HEK293 (cell line): ENCODE results near the gene PCAT6.

Experiments used
- HOXD13 ChIP-seq: sonication (generic); formaldehyde crosslinking; IDR thresholded peaks from 2 replicates; pipeline ENCODE4 v1.8.0; 2022; ENCODE audit warnings: missing genetic modification reagents, borderline replicate concordance
- KLF1 ChIP-seq: fragments of 450-650 bp; formaldehyde crosslinking; IDR thresholded peaks from 2 replicates; pipeline ENCODE4 v1.5.1; 2016; ENCODE audit warnings: missing biosample characterization, missing genetic modification characterization
- KLF9 ChIP-seq: fragments of 450-650 bp; formaldehyde crosslinking; IDR thresholded peaks from 2 replicates; pipeline ENCODE4 v1.5.1; 2016; ENCODE audit warnings: missing biosample characterization, missing genetic modification characterization, low read depth
- OVOL3 ChIP-seq: fragments of 450-650 bp; formaldehyde crosslinking; IDR thresholded peaks from 2 replicates; pipeline ENCODE4 v1.5.1; 2016; ENCODE audit warnings: missing biosample characterization, missing genetic modification characterization
- PRDM1 ChIP-seq: fragments of 450-650 bp; formaldehyde crosslinking; IDR thresholded peaks from 2 replicates; pipeline ENCODE4; 2016; ENCODE audit warnings: missing biosample characterization, missing genetic modification characterization
- PRDM10 ChIP-seq: fragments of 450-650 bp; formaldehyde crosslinking; IDR thresholded peaks from 2 replicates; pipeline ENCODE4 v1.5.1; 2016; ENCODE audit warnings: missing biosample characterization, missing genetic modification characterization
- SETDB1 ChIP-seq: IDR thresholded peaks from one replicate; pipeline ENCODE4 v1.6.1; 2017; ENCODE audit warnings: mild to moderate bottlenecking, low read length, moderate library complexity, mixed read lengths; ENCODE audit not compliant: insufficient read length
- ZBTB26 ChIP-seq: fragments of 450-650 bp; formaldehyde crosslinking; optimal IDR thresholded peaks from 2 replicates; pipeline ENCODE3; 2016; ENCODE audit warnings: missing biosample characterization, mild to moderate bottlenecking, missing genetic modification characterization
- ZFP37 ChIP-seq: fragments of 450-650 bp; formaldehyde crosslinking; IDR thresholded peaks from 2 replicates; pipeline ENCODE4 v1.5.1; 2016; ENCODE audit warnings: missing biosample characterization, missing genetic modification characterization
- ZIC2 ChIP-seq: fragments of 450-650 bp; formaldehyde crosslinking; IDR thresholded peaks from 2 replicates; pipeline ENCODE4 v1.5.1; 2016; ENCODE audit warnings: missing biosample characterization, missing genetic modification characterization
- ZNF169 ChIP-seq: fragments of 450-650 bp; formaldehyde crosslinking; IDR thresholded peaks from 2 replicates; pipeline ENCODE4 v1.5.1; 2016; ENCODE audit warnings: missing biosample characterization, missing genetic modification characterization
- ZNF23 ChIP-seq: fragments of 450-650 bp; formaldehyde crosslinking; IDR thresholded peaks from 2 replicates; pipeline ENCODE4 v1.5.1; 2016; ENCODE audit warnings: missing biosample characterization, missing genetic modification characterization, borderline replicate concordance
- ZNF24 ChIP-seq: fragments of 450-650 bp; formaldehyde crosslinking; IDR thresholded peaks from 2 replicates; pipeline ENCODE4 v1.5.1; 2016; ENCODE audit warnings: missing biosample characterization, missing genetic modification characterization
- ZNF26 ChIP-seq: fragments of 450-650 bp; formaldehyde crosslinking; IDR thresholded peaks from 2 replicates; pipeline ENCODE4 v1.5.1; 2016; ENCODE audit warnings: missing biosample characterization, missing genetic modification characterization
- ZNF280D ChIP-seq: fragments of 450-650 bp; formaldehyde crosslinking; IDR thresholded peaks from 2 replicates; pipeline ENCODE4 v1.5.1; 2016; ENCODE audit warnings: missing biosample characterization, missing genetic modification characterization
- ZNF302 ChIP-seq: fragments of 450-650 bp; formaldehyde crosslinking; IDR thresholded peaks from 2 replicates; pipeline ENCODE4 v1.5.1; 2016; ENCODE audit warnings: missing biosample characterization, missing genetic modification characterization, low read depth
- ZNF311 ChIP-seq: fragments of 450-650 bp; formaldehyde crosslinking; IDR thresholded peaks from 2 replicates; pipeline ENCODE4 v1.5.1; 2017; ENCODE audit warnings: missing biosample characterization, missing genetic modification characterization, borderline replicate concordance
- ZNF530 ChIP-seq: fragments of 450-650 bp; formaldehyde crosslinking; IDR thresholded peaks from 2 replicates; pipeline ENCODE4 v1.5.1; 2016; ENCODE audit warnings: low read depth, missing biosample characterization, missing genetic modification characterization
- ZNF549 ChIP-seq: fragments of 450-650 bp; IDR thresholded peaks from 2 replicates; pipeline ENCODE4 v1.5.1; 2018; ENCODE audit warnings: missing biosample characterization, missing genetic modification characterization, mild to moderate bottlenecking, inconsistent platforms, moderate library complexity
- ZNF600 ChIP-seq: fragments of 450-650 bp; formaldehyde crosslinking; IDR thresholded peaks from 2 replicates; pipeline ENCODE4 v1.5.1; 2016; ENCODE audit warnings: missing biosample characterization, missing genetic modification characterization
- ZNF610 ChIP-seq: fragments of 450-650 bp; formaldehyde crosslinking; IDR thresholded peaks from 2 replicates; pipeline ENCODE4 v1.5.1; 2016; ENCODE audit warnings: missing biosample characterization, missing genetic modification characterization, borderline replicate concordance
- ZNF639 ChIP-seq: fragments of 450-650 bp; formaldehyde crosslinking; IDR thresholded peaks from 2 replicates; pipeline ENCODE4 v1.5.1; 2016; ENCODE audit warnings: missing biosample characterization, missing genetic modification characterization
- ZNF692 ChIP-seq: fragments of 450-650 bp; formaldehyde crosslinking; IDR thresholded peaks from 2 replicates; pipeline ENCODE4 v1.5.1; 2016; ENCODE audit warnings: missing biosample characterization, missing genetic modification characterization
- ZNF747 ChIP-seq: fragments of 450-650 bp; formaldehyde crosslinking; IDR thresholded peaks from 2 replicates; pipeline ENCODE4 v1.5.1; 2016; ENCODE audit warnings: missing biosample characterization, missing genetic modification characterization
- ZSCAN16 ChIP-seq: fragments of 450-650 bp; formaldehyde crosslinking; IDR thresholded peaks from 2 replicates; pipeline ENCODE4 v1.5.1; 2016; ENCODE audit warnings: missing biosample characterization, missing genetic modification characterization
- ZSCAN30 ChIP-seq: fragments of 450-650 bp; IDR thresholded peaks from 2 replicates; pipeline ENCODE4 v1.5.1; 2018; ENCODE audit warnings: missing biosample characterization, mild to moderate bottlenecking, missing genetic modification characterization, moderate library complexity

PCAT6 gene

GRCh38 chr1:202807926-202808757 lies 2.6 kb upstream of the PCAT6 start, which contains the start of gene KDM5B (continued):
- peak; percentile 84 for TF ChIP-seq ZFP37 (tag by site-specific recombination)
- TF ChIP-seq ZNF610 (tag by site-specific recombination) = peak; percentile 69; the same call in 1 of the 2 replicates
- no peak for TF ChIP-seq ZNF26 (tag by site-specific recombination)
- no peak for TF ChIP-seq ZNF169
- TF ChIP-seq ZSCAN16 (tag by site-specific recombination) = no peak
- TF ChIP-seq HOXD13 (CRISPR knock-in tag) = peak; percentile 73; the same call in 1 of the 2 replicates
- TF ChIP-seq ZNF302 (tag by site-specific recombination) = no peak
- no peak for TF ChIP-seq ZNF549 (tag by site-specific recombination)
- TF ChIP-seq ZIC2 (tag by site-specific recombination) = no peak
- TF ChIP-seq ZBTB26 (tag by site-specific recombination) = peak; percentile 93
- peak; percentile 49; the same call in 1 of the 2 replicates for TF ChIP-seq ZNF692 (tag by site-specific recombination)
- no peak for TF ChIP-seq SETDB1
- TF ChIP-seq ZNF639 (tag by site-specific recombination) = no peak
- no peak for TF ChIP-seq PRDM1 (tag by site-specific recombination)
- peak; percentile 63; the same call in 1 of the 2 replicates for TF ChIP-seq ZNF24 (tag by site-specific recombination)
- TF ChIP-seq PRDM10 (tag by site-specific recombination) = 0 out of 2 replicates have a peak, but pooled peaks have one; percentile 31
- peak; percentile 73 for TF ChIP-seq ZNF600 (tag by site-specific recombination)
- TF ChIP-seq ZNF280D (tag by site-specific recombination) = no peak
- no peak for TF ChIP-seq ZNF747 (tag by site-specific recombination)
- no peak for TF ChIP-seq OVOL3
- no peak for TF ChIP-seq ZNF23 (tag by site-specific recombination)
- TF ChIP-seq ZNF311 = no peak
- TF ChIP-seq ZNF530 = no peak
- TF ChIP-seq KLF1 (tag by site-specific recombination) = peak; percentile 75
- TF ChIP-seq ZSCAN30 (tag by site-specific recombination) = peak; percentile 76; the same call in 1 of the 2 replicates
- TF ChIP-seq KLF9 (tag by site-specific recombination) = peak; percentile 91
